Astrocyte of the cerebellum (primary cell): ENCODE measurements around the gene UQCC2.

Source experiments
- DNase-seq: peaks from one replicate; pipeline ENCODE4 v3.0.0-alpha.2; 2011; ENCODE audit warnings: low read depth
- H3K4me3 ChIP-seq: 2 replicates; pipeline ENCODE4 v1.5.1; 2011; ENCODE audit warnings: mild to moderate bottlenecking, low read depth, low read length, moderate library complexity
- CTCF ChIP-seq: IDR thresholded peaks from 2 replicates; pipeline ENCODE4 v1.5.1; 2012; ENCODE audit warnings: low read length, low read depth, moderate library complexity, mild to moderate bottlenecking; ENCODE audit errors: missing control alignments
- in situ Hi-C: cut with HindIII; loops from 2 replicates; pipeline ENCODE4 v1.10.0; 2017; ENCODE audit warnings: low sequenced_read_pairs

Gene UQCC2

GRCh38 chr6:33705268-33705885 is 6.1 kb downstream of the UQCC2 start:
- TF ChIP-seq CTCF: no peak
- no peak for DNase-seq
- in situ Hi-C loops: no loop called here
- H3K4me3 ChIP-seq: no peak overlapping the region

- H3K4me3 ChIP-seq: no peak overlapping the region
- TF ChIP-seq CTCF: no peak
- DNase-seq: no peak
- in situ Hi-C loops: no loop called here
Measured at GRCh38 chr6:33704215-33705066, 7.1 kb downstream of the UQCC2 start.

- no peak overlapping the region for H3K4me3 ChIP-seq
- in situ Hi-C loops: no loop called here
- TF ChIP-seq CTCF: peak; percentile 84
- DNase-seq: peak; percentile 23
Measured at GRCh38 chr6:33702345-33702977, 9.0 kb downstream of the UQCC2 start.

GRCh38 chr6:33700391-33701050 is 11.0 kb downstream of the UQCC2 start:
- peak; percentile 40 for DNase-seq
- in situ Hi-C loops: no loop called here
- TF ChIP-seq CTCF: peak; percentile 88
- no peak overlapping the region for H3K4me3 ChIP-seq

- no peak for DNase-seq
- in situ Hi-C loops: no loop called here
- no peak overlapping the region for H3K4me3 ChIP-seq
- no peak for TF ChIP-seq CTCF
Measured at GRCh38 chr6:33699739-33700138, 11.8 kb downstream of the UQCC2 start.

GRCh38 chr6:33699131-33699530 is 12.4 kb downstream of the UQCC2 start:
- no peak for DNase-seq
- no peak overlapping the region for H3K4me3 ChIP-seq
- TF ChIP-seq CTCF: no peak
- in situ Hi-C loops: no loop called here
